Stimulated activated memory B cell treated with anti-CD40 and anti-IgM and Interleukin-4, amounts not matched to agents 10 μg/mL and 1 μg/mL and 100 μg/mL, for 72 hours (primary cell): ENCODE data around the gene PRPF18.

ENCODE experiments used
- ATAC-seq: fragments of 150-1000 bp; cut with Tn5 transposase; 2 replicates; pipeline ENCODE4 v1.10.0; 2021
- H3K27ac Mint-ChIP-seq: one replicate; pipeline ENCODE4 v1.8.0; 2022; ENCODE audit warnings: mild to moderate bottlenecking, mixed read lengths
- H3K27me3 Mint-ChIP-seq: one replicate; pipeline ENCODE4 v1.8.0; 2022; ENCODE audit warnings: mixed read lengths
- H3K36me3 Mint-ChIP-seq: one replicate; pipeline ENCODE4 v1.8.0; 2022; ENCODE audit warnings: mixed read lengths
- H3K4me1 Mint-ChIP-seq: one replicate; pipeline ENCODE4 v1.8.0; 2022; ENCODE audit warnings: mixed read lengths
- H3K4me3 Mint-ChIP-seq: one replicate; pipeline ENCODE4 v1.8.0; 2022; ENCODE audit warnings: mild to moderate bottlenecking, moderate library complexity, mixed read lengths
- H3K9me3 Mint-ChIP-seq: one replicate; pipeline ENCODE4 v1.8.0; 2022; ENCODE audit warnings: mixed read lengths

The PRPF18 gene

GRCh38 chr10:13587391-13587790 is 626 bp downstream of the PRPF18 start:
- ATAC-seq: no peak

DNA sequence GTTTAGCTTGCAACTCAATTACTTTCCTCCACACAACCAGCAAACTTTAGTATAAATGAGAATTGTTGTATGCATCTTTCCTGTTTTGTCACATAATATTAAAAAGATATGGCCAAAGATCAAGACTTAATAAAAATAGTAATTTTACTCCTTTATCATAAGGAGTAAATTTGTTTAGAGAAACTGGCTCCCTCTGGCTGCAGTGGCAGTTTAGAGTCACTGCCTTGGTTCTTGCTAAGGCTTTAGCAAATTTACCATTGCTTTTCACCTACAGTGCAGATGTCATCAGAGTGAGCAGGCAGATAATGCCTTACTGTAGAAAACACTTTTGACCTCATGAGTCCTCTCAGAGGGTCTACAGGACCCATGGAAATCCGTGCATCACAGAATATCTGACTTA is 2.6 kb downstream of the PRPF18 start:
- Mint-ChIP-seq H3K36me3 (peaks cover 36% of the 10 kb centered on the region), H3K27ac (no peak overlapping the region), H3K4me3 (no peak overlapping the region), H3K4me1 (peaks cover 43% of the 10 kb centered on the region), H3K9me3 (no peaks in the 10 kb centered on the region), H3K27me3 (no peaks in the 10 kb centered on the region)
- no peak for ATAC-seq

More at GRCh38 chr10:13587391-13587790, 626 bp downstream of the PRPF18 start:
- H3K9me3 Mint-ChIP-seq: no peaks in the 10 kb centered on the region
- peaks cover 30% of the 10 kb centered on the region for H3K4me1 Mint-ChIP-seq
- H3K36me3 Mint-ChIP-seq: peaks cover 21% of the 10 kb centered on the region
- H3K27ac Mint-ChIP-seq: peak overlapping the region; percentile 91
- H3K4me3 Mint-ChIP-seq: peak overlapping the region; percentile 98
- no peaks in the 10 kb centered on the region for H3K27me3 Mint-ChIP-seq

- ATAC-seq: no peak
- H3K27me3 Mint-ChIP-seq: no peaks in the 10 kb centered on the region
- H3K9me3 Mint-ChIP-seq: no peaks in the 10 kb centered on the region
- H3K36me3 Mint-ChIP-seq: peaks cover 36% of the 10 kb centered on the region
- H3K4me3 Mint-ChIP-seq: no peak overlapping the region
- peaks cover 43% of the 10 kb centered on the region for H3K4me1 Mint-ChIP-seq
- H3K27ac Mint-ChIP-seq: no peak overlapping the region
These were observed 4.1 kb downstream of the PRPF18 start for GRCh38 chr10:13590886-13591285.

GRCh38 chr10:13592306-13592705 is 5.5 kb downstream of the PRPF18 start:
- Mint-ChIP-seq H3K9me3 (no peaks in the 10 kb centered on the region), H3K27me3 (no peaks in the 10 kb centered on the region), H3K27ac (no peak overlapping the region), H3K4me1 (peaks cover 35% of the 10 kb centered on the region), H3K4me3 (no peak overlapping the region), H3K36me3 (peaks cover 36% of the 10 kb centered on the region)
- ATAC-seq: no peak

- no peaks in the 10 kb centered on the region for H3K9me3 Mint-ChIP-seq
- H3K27ac Mint-ChIP-seq: no peak overlapping the region
- peaks cover 44% of the 10 kb centered on the region for H3K36me3 Mint-ChIP-seq
- no peak overlapping the region for H3K4me3 Mint-ChIP-seq
- H3K4me1 Mint-ChIP-seq: peaks cover 27% of the 10 kb centered on the region
- ATAC-seq: no peak
- H3K27me3 Mint-ChIP-seq: no peaks in the 10 kb centered on the region
These were observed 6.8 kb downstream of the PRPF18 start for GRCh38 chr10:13593535-13593934.

DNA sequence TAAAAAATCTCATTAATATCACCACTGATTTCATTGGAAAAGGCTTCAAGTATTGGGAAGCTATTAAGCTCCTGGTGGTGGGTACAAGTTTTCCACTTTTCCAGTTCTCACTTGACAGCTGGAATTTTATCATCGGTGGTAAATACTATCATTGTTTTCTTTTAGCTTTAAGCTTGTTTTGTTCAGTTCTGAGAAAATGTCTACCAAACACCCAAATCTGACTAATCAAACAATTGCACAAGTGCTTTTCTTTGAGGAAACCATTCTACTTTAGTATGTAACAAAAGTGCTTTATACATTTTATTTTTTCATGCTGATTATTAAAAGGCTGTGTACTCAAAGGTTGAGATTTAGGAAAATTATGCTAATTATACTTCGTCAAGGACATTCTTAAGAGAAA is 7.9 kb downstream of the PRPF18 start:
- no peaks in the 10 kb centered on the region for H3K27me3 Mint-ChIP-seq
- no peak overlapping the region for H3K4me3 Mint-ChIP-seq
- no peak overlapping the region for H3K27ac Mint-ChIP-seq
- no peaks in the 10 kb centered on the region for H3K9me3 Mint-ChIP-seq
- no peak for ATAC-seq
- H3K36me3 Mint-ChIP-seq: peaks cover 44% of the 10 kb centered on the region
- H3K4me1 Mint-ChIP-seq: peaks cover 17% of the 10 kb centered on the region

- H3K4me3 Mint-ChIP-seq: no peak overlapping the region
- H3K36me3 Mint-ChIP-seq: peaks cover 51% of the 10 kb centered on the region
- H3K9me3 Mint-ChIP-seq: no peaks in the 10 kb centered on the region
- ATAC-seq: no peak
- H3K27me3 Mint-ChIP-seq: no peaks in the 10 kb centered on the region
- no peak overlapping the region for H3K27ac Mint-ChIP-seq
- H3K4me1 Mint-ChIP-seq: peaks cover 10% of the 10 kb centered on the region
These were observed 11.1 kb downstream of the PRPF18 start for GRCh38 chr10:13597909-13598308.

GRCh38 chr10:13604357-13605040 is 17.7 kb downstream of the PRPF18 start:
- no peak overlapping the region for H3K4me3 Mint-ChIP-seq
- no peaks in the 10 kb centered on the region for H3K4me1 Mint-ChIP-seq
- no peaks in the 10 kb centered on the region for H3K27me3 Mint-ChIP-seq
- H3K36me3 Mint-ChIP-seq: peaks cover 55% of the 10 kb centered on the region
- no peaks in the 10 kb centered on the region for H3K9me3 Mint-ChIP-seq
- no peak overlapping the region for H3K27ac Mint-ChIP-seq
- ATAC-seq: no peak

DNA sequence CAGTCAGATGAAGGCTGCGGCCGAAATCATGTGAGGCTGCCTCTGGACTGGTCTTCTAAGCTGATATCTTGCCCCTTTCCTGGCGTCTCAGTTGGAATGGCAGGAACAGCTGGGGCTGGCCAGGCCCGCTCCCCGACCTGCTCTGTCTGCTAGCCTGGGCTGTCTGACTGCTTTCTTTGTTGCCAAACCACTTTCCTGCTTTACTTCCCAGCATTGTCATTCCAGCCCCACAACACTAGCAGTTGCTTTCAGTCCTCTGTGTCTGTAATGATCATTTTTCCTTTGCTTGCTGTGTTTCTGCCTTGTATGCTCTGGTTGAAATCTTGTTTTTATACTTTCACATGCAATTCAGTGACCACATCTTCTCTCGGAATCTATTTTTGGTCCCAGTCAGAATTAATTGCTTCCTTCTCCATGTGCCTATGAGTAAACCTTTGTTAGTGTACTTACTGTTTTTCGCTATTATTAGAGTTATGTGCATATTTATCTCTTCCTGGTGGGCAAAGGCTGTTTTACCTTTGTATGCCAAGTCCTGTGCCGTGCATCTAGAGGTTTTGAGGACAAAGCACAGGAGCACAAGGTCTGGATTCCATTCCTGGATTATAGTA is 21.6 kb downstream of the PRPF18 start:
- Mint-ChIP-seq H3K27me3 (no peaks in the 10 kb centered on the region), H3K36me3 (peaks cover 61% of the 10 kb centered on the region), H3K4me3 (no peak overlapping the region)

DNA sequence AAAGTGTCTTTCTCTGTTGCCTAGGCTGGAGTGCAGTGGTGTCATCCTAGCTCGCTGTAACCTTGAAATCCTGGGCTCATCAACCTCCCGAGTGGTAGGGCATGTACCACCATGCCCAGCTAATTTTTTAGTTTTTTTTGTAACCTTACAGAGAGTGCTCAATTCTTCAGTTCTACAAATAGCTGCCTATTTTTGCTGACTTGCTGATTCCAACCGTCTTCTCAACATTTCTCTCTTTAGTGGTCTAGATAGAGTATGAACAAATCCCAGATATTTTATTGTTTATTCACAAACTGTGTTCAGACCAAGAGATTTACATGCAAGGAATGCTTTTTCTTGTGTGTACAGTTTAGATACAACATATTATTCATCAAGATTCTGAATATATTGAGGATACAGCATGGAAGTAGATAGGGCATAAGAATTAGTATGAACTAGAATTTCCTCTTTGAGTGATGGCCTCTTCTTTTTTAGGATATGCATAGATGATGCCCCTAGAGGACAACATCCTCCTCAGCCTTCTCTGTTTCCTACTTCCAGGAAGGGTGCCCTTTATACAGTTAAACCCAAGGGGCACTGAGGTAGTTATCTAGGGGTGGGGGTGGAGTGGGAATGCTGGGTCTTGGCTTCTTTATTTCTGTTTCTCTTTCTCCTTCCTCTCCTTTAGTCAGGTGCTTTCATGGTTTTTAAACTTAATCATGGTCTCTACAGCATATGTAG is 26.0 kb downstream of the PRPF18 start:
- Mint-ChIP-seq H3K4me1 (no peaks in the 10 kb centered on the region), H3K27ac (no peak overlapping the region), H3K27me3 (no peaks in the 10 kb centered on the region), H3K4me3 (no peak overlapping the region), H3K36me3 (peaks cover 80% of the 10 kb centered on the region), H3K9me3 (no peaks in the 10 kb centered on the region)
- ATAC-seq: no peak

More for the DNA sequence above, 21.6 kb downstream of the PRPF18 start:
- ATAC-seq: no peak
- Mint-ChIP-seq H3K9me3 (no peaks in the 10 kb centered on the region), H3K4me1 (no peaks in the 10 kb centered on the region), H3K27ac (no peak overlapping the region)

DNA sequence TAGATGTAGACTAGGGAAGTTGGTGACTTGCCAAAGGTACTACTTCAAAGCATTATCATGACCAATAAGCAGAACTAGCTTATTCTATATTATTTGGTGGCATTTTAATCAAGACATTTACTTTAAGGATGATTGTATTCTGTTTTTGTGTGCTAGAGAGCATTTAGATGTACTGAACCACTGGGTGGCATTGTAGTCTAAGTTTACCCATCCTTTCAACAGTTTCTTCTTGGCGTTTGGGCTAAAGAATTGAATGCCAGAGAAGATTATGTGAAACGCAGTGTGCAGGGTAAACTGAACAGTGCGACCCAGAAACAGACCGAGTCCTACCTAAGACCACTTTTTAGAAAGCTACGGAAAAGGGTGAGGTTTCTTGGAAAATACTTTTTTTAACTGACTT is 26.8 kb downstream of the PRPF18 start:
- H3K9me3 Mint-ChIP-seq: no peaks in the 10 kb centered on the region
- no peaks in the 10 kb centered on the region for H3K27me3 Mint-ChIP-seq
- no peak overlapping the region for H3K4me3 Mint-ChIP-seq
- no peak for ATAC-seq
- H3K4me1 Mint-ChIP-seq: no peaks in the 10 kb centered on the region
- peaks cover 81% of the 10 kb centered on the region for H3K36me3 Mint-ChIP-seq
- H3K27ac Mint-ChIP-seq: no peak overlapping the region

- H3K4me1 Mint-ChIP-seq: no peaks in the 10 kb centered on the region
- H3K9me3 Mint-ChIP-seq: no peaks in the 10 kb centered on the region
- H3K27me3 Mint-ChIP-seq: no peaks in the 10 kb centered on the region
- no peak overlapping the region for H3K27ac Mint-ChIP-seq
- H3K36me3 Mint-ChIP-seq: peaks cover 84% of the 10 kb centered on the region
- ATAC-seq: no peak
- H3K4me3 Mint-ChIP-seq: no peak overlapping the region
These were observed 28.0 kb downstream of the PRPF18 start for GRCh38 chr10:13614530-13615332.

DNA sequence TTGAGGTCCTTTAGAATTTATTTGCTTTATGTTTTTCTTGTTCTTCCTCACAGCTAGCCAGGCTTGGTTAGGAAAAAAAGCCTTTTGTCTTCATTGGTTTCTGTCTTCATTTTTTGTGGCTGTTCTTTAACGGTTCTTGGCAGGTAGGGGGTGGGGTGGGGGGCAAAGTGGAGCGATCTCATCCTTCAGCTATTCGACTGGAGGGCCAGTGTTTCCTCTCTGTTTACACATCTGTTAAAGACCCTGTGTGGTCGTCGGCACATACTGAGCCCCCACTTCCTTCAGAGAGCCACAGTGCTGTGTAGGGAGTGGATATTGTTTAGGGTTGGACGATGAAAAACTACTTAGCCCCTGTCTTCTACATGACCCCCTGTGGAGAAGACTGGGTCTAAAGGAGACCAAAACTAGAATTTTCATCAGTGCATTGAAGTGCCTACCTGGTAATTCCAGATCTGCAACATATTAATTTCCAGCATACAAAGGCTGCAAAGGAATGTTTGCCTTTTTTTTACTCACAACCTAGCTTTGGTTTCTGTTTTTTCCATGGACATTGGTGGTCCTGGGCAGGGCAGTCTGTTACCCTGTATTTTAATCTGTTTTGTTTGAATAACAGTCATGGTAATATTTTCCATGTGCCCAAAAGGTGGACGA is 29.0 kb downstream of the PRPF18 start:
- H3K36me3 Mint-ChIP-seq: peaks cover 73% of the 10 kb centered on the region
- H3K27ac Mint-ChIP-seq: no peak overlapping the region
- no peaks in the 10 kb centered on the region for H3K27me3 Mint-ChIP-seq

DNA sequence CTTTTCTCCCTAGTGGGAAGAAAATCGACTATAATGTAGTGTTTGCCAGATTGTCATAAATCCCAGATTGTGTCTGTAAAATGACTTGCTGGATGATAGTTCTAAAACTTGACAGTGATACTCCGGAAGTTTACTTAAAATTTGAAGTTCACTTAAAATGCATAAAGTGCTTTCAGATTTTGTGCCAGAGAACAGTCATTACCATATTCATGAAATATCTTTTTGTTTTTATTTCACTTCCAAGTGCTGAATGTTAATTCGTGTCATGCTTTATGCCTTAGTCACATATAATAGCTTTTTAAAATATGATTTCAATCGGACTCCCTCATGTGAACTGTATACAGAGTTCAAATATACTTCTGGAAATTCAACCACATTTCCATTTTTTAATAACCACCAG is 30.4 kb downstream of the PRPF18 start:
- Mint-ChIP-seq H3K4me3 (no peak overlapping the region), H3K9me3 (no peaks in the 10 kb centered on the region), H3K27ac (no peak overlapping the region), H3K4me1 (no peaks in the 10 kb centered on the region), H3K27me3 (no peaks in the 10 kb centered on the region), H3K36me3 (peaks cover 66% of the 10 kb centered on the region)
- no peak for ATAC-seq

More for the DNA sequence above, 29.0 kb downstream of the PRPF18 start:
- no peaks in the 10 kb centered on the region for H3K9me3 Mint-ChIP-seq
- no peak overlapping the region for H3K4me3 Mint-ChIP-seq
- no peak for ATAC-seq
- no peaks in the 10 kb centered on the region for H3K4me1 Mint-ChIP-seq

DNA sequence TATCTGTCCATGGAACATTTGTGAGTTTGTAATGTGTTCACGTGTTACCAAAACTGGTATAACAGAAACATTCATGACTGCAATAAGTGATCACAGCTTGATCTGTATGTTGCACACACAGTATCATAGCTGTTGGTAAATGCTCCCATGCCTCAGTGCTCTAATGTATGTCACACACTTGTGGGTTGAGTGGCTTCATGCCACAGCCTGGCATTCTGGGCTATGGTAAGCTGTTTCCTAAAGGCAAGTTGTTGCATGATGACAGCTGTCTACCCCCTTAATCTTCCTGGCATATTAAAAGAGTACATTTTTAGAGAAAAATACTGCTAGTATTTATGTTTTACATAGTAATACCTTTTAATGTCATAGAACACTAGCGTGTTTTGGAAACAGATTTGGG is 35.2 kb downstream of the PRPF18 start:
- Mint-ChIP-seq H3K27me3 (no peaks in the 10 kb centered on the region), H3K9me3 (no peaks in the 10 kb centered on the region), H3K36me3 (peaks cover 25% of the 10 kb centered on the region), H3K27ac (no peak overlapping the region), H3K4me1 (no peaks in the 10 kb centered on the region), H3K4me3 (no peak overlapping the region)
- ATAC-seq: no peak
